Caco-2 (cell line): Measurements from ENCODE around the gene FUT8. TPM values are rescaled to one million over a fixed set of nuclear protein-coding genes. Genes with fewer than 3 reads are reported as not detected.

Source experiments
- BruUV-seq: library from RNA; stranded (reverse); fragments of 400-500 nt; replicated peaks from 2 replicates; lab custom pipeline; 2021; lab: Mats Ljungman, UMichigan
- CTCF ChIA-PET: fragments of 300-600 bp; sonication (Branson Sonifier 250); formaldehyde crosslinking; loops from one replicate; lab custom pipeline; 2022; ENCODE audit warnings: antibody characterized with exemption; lab: Charles Lee
- POLR2A ChIA-PET: fragments of 300-600 bp; sonication (Branson Sonifier 250); formaldehyde crosslinking; loops from one replicate; lab custom pipeline; 2022; ENCODE audit warnings: antibody characterized with exemption; lab: Charles Lee
- DNase-seq, 2 experiments: peaks; one replicate each; pipeline versions ENCODE4 v3.0.0 to v3.0.0-alpha.2; 2020 to 2022
- H3K27me3 ChIP-seq: replicated peaks from 2 replicates; pipeline ENCODE4 v1.6.0; 2011; ENCODE audit warnings: low read length; ENCODE audit not compliant: control insufficient read depth, insufficient read depth
- H3K36me3 ChIP-seq: 2 replicates; pipeline ENCODE4 v1.5.1; 2011; ENCODE audit warnings: low read length; ENCODE audit not compliant: control insufficient read depth, insufficient read depth
- H3K4me1 ChIP-seq: fragments of 250-450 bp; sonication (Bioruptor Pico); 2 replicates; pipeline ENCODE4 v1.5.1; 2020; ENCODE audit warnings: mild to moderate bottlenecking
- H3K4me3 ChIP-seq: 2 replicates; pipeline ENCODE4 v1.5.1; 2011; ENCODE audit warnings: low read depth, mild to moderate bottlenecking, control low read depth, low read length
- H3K9me3 ChIP-seq: fragments of 250-450 bp; sonication (Bioruptor Pico); 2 replicates; pipeline ENCODE4 v1.5.1; 2020; ENCODE audit warnings: mild to moderate bottlenecking, moderate library complexity
- H3K27ac Mint-ChIP-seq: one replicate; pipeline ENCODE4 v1.8.0; 2022; ENCODE audit warnings: mixed read lengths; ENCODE audit not compliant: unreplicated experiment
- H3K27me3 Mint-ChIP-seq: one replicate; pipeline ENCODE4 v1.8.0; 2022; ENCODE audit warnings: mixed read lengths; ENCODE audit not compliant: insufficient read depth, unreplicated experiment
- H3K36me3 Mint-ChIP-seq: one replicate; pipeline ENCODE4 v1.8.0; 2022; ENCODE audit warnings: mild to moderate bottlenecking, mixed read lengths; ENCODE audit not compliant: insufficient read depth, unreplicated experiment
- H3K4me1 Mint-ChIP-seq: one replicate; pipeline ENCODE4 v1.8.0; 2022; ENCODE audit warnings: low read depth, mixed read lengths; ENCODE audit not compliant: unreplicated experiment
- H3K4me3 Mint-ChIP-seq: one replicate; pipeline ENCODE4 v1.8.0; 2022; ENCODE audit warnings: mild to moderate bottlenecking, moderate library complexity, mixed read lengths; ENCODE audit not compliant: unreplicated experiment
- H3K9me3 Mint-ChIP-seq: one replicate; pipeline ENCODE4 v1.8.0; 2022; ENCODE audit warnings: mixed read lengths; ENCODE audit not compliant: unreplicated experiment
- CTCF ChIP-seq, 2 experiments: fragments of 200-600 bp in 1 of 2; IDR thresholded peaks; 1 replicate in 1 of 2; 2 replicates in 1 of 2; pipeline versions ENCODE4 v1.5.1 to v1.8.0; 2011 to 2022; ENCODE audit warnings: antibody characterized with exemption in 1 of 2, control low read depth in 1 of 2, inconsistent platforms in 1 of 2, low read depth in 1 of 2, low read length in 1 of 2, mild to moderate bottlenecking in 1 of 2, moderate library complexity in 1 of 2; ENCODE audit not compliant: insufficient read depth in 1 of 2, severe bottlenecking in 1 of 2, unreplicated experiment in 1 of 2
- intact Hi-C: fragments of 100-400 bp; cut with micrococcal nuclease; formaldehyde crosslinking; loops from one replicate; pipeline ENCODE4 v1.10.0; 2022; ENCODE audit not compliant: unreplicated experiment
- total RNA-seq: library from RNA; stranded (reverse); gene quantifications from 2 replicates; pipeline ENCODE4 v1.2.3, GENCODE V29; 2022

FUT8 gene
- total RNA-seq, 1 experiment from 2014 or later: 67.1 TPM

DNA sequence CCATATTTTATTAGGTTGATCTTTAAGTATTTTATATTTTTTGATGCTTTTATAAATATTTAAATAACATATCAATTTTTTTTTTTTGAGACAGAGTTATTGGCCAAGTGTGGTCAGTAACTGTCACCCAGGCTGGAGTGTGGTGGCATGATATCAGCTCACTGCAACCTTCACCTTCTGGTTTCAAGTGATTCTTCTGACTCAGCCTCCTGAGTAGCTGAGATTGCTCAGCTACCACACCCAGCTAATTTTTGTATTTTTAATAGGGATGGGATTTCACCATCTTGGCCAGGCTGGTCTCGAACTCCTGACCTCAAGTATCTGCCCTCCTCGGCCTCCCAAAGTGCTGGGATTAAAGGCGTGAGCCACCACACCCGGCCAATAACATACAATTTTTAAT lies 71.1 kb downstream of the FUT8 start:
- Mint-ChIP-seq H3K4me3 (no peak overlapping the region), H3K36me3 (no peaks in the 10 kb centered on the region), H3K27ac (no peak overlapping the region), H3K9me3 (no peaks in the 10 kb centered on the region), H3K4me1 (peaks cover 20% of the 10 kb centered on the region), H3K27me3 (no peaks in the 10 kb centered on the region)
- H3K4me1 ChIP-seq: peaks cover 16% of the 10 kb centered on the region
- intact Hi-C loops: no loop called here
- DNase-seq: no peak
- POLR2A ChIA-PET: no interaction called here
- no peaks in the 10 kb centered on the region for H3K36me3 ChIP-seq
- no peak overlapping the region for H3K4me3 ChIP-seq
- no peak for TF ChIP-seq CTCF (IDR thresholded peaks at IDR 0.05; ENCODE audit: insufficient read depth in 1 of 2, low read depth in 1 of 2, low read length in 1 of 2, severe bottlenecking in 1 of 2, unreplicated experiment in 1 of 2)
- CTCF ChIA-PET: no interaction called here
- no TSS peak for BruUV-seq
- no peaks in the 10 kb centered on the region for H3K27me3 ChIP-seq
- no peaks in the 10 kb centered on the region for H3K9me3 ChIP-seq

- Histone ChIP-seq H3K9me3 (no peaks in the 10 kb centered on the region), H3K4me1 (peaks cover 3% of the 10 kb centered on the region; the same call in 1 of the 2 replicates), H3K4me3 (no peak overlapping the region), H3K27me3 (no peaks in the 10 kb centered on the region), H3K36me3 (no peaks in the 10 kb centered on the region)
- intact Hi-C loops: no loop called here
- DNase-seq: no peak
- no peaks in the 10 kb centered on the region for H3K36me3 Mint-ChIP-seq
- TF ChIP-seq CTCF (IDR thresholded peaks at IDR 0.05; ENCODE audit: insufficient read depth in 1 of 2, low read depth in 1 of 2, low read length in 1 of 2, severe bottlenecking in 1 of 2, unreplicated experiment in 1 of 2): no peak
- no peak overlapping the region for H3K27ac Mint-ChIP-seq
- POLR2A ChIA-PET: no interaction called here
- CTCF ChIA-PET: interaction anchor here (0.9 kb wide), 1 partner anchor 70 kb away, joined by 3 read pairs; no protein-coding TSS in a partner anchor
- BruUV-seq: no TSS peak
- no peaks in the 10 kb centered on the region for H3K9me3 Mint-ChIP-seq
- H3K4me3 Mint-ChIP-seq: no peak overlapping the region
- H3K4me1 Mint-ChIP-seq: peaks cover 7% of the 10 kb centered on the region
- no peaks in the 10 kb centered on the region for H3K27me3 Mint-ChIP-seq
Observed at GRCh38 chr14:65485516-65485915, 73.0 kb downstream of the FUT8 start.

DNA sequence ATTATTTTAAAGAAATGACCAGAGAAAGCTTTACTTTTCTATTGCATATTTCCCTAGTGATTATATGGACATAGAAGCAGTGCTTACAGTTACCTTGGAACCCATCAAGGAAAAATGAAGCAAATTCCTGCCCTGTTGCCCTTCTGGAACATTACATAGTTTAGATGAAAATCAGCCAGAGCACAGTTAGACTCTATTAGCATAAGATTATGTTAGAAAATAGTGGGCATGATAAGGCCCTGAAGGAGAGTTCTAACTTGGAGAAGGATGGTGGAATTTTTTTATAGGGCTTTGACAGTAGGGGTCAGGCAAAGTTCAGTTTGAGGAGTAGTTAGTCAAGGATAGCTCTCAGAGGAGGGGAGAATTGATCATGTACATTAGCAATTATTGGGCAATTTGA lies 74.3 kb downstream of the FUT8 start:
- H3K27me3 ChIP-seq: no peaks in the 10 kb centered on the region
- no TSS peak for BruUV-seq
- intact Hi-C loops: no loop called here
- Mint-ChIP-seq H3K4me1 (peaks cover 7% of the 10 kb centered on the region), H3K27me3 (no peaks in the 10 kb centered on the region), H3K27ac (no peak overlapping the region), H3K4me3 (no peak overlapping the region), H3K36me3 (no peaks in the 10 kb centered on the region), H3K9me3 (no peaks in the 10 kb centered on the region)
- H3K36me3 ChIP-seq: no peaks in the 10 kb centered on the region
- no peak for DNase-seq
- ChIA-PET CTCF (interaction anchor here (1.0 kb wide), 1 partner anchor 337 kb away, joined by 5 read pairs; no protein-coding TSS in a partner anchor), POLR2A (no interaction called here)
- TF ChIP-seq CTCF (IDR thresholded peaks at IDR 0.05; ENCODE audit: insufficient read depth in 1 of 2, low read depth in 1 of 2, low read length in 1 of 2, severe bottlenecking in 1 of 2, unreplicated experiment in 1 of 2): no peak
- no peak overlapping the region for H3K4me3 ChIP-seq
- H3K9me3 ChIP-seq: no peaks in the 10 kb centered on the region
- peaks cover 3% of the 10 kb centered on the region; the same call in 1 of the 2 replicates for H3K4me1 ChIP-seq
